AG04450 (cell line): Measurements from ENCODE around the gene ANXA2. TPM values are rescaled to one million over a fixed set of nuclear protein-coding genes. Genes with fewer than 3 reads are reported as not detected.

ENCODE experiments used
- CTCF ChIA-PET: fragments of 300-600, 350-600 bp; formaldehyde crosslinking; extraction: SDS; loops from one replicate; lab custom pipeline; 2022; ENCODE audit warnings: antibody characterized with exemption, inconsistent platforms; lab: Charles Lee
- POLR2A ChIA-PET: fragments of 350-600 bp; formaldehyde crosslinking; extraction: SDS; loops from one replicate; lab custom pipeline; 2021; ENCODE audit warnings: antibody characterized with exemption, inconsistent platforms; lab: Yijun Ruan, JAX
- DNase-seq: peaks from one replicate; pipeline ENCODE4 v3.0.0-alpha.2; 2011; ENCODE audit warnings: low read depth, low spot score
- H3K27ac ChIP-seq: one replicate; pipeline ENCODE4 v1.5.1; 2012; ENCODE audit warnings: low read depth, low read length, control low read depth
- H3K27me3 ChIP-seq: one replicate; pipeline ENCODE4 v1.6.0; 2012; ENCODE audit warnings: low read length; ENCODE audit not compliant: control insufficient read depth, insufficient read depth
- H3K4me3 ChIP-seq: 2 replicates; pipeline ENCODE4 v1.5.1; 2011; ENCODE audit warnings: mild to moderate bottlenecking, low read depth, low read length, control low read depth
- H3K9me3 ChIP-seq: 2 replicates; pipeline ENCODE4 v1.5.1; 2012; ENCODE audit warnings: low read length; ENCODE audit not compliant: control insufficient read depth, insufficient read depth
- CTCF ChIP-seq: IDR thresholded peaks from 2 replicates; pipeline ENCODE4 v1.5.1; 2011; ENCODE audit warnings: low read depth, low read length, control low read depth, inconsistent platforms
- polyA plus RNA-seq: library from polyadenylated mRNA; depleted of rRNA; stranded (reverse); fragments of >200 nt; gene quantifications from 2 replicates; pipeline ENCODE4 v1.2.3, GENCODE V29; 2011

The ANXA2 gene
- polyA plus RNA-seq, 1 experiment: 4,537 TPM

- Histone ChIP-seq H3K9me3 (peaks cover 16% of the 10 kb centered on the region), H3K27ac (no peak overlapping the region)
- CTCF ChIA-PET: no interaction called here
Measured at GRCh38 chr15:60356832-60357231, 41.0 kb downstream of the ANXA2 start.

GRCh38 chr15:60355148-60355857 lies 42.5 kb downstream of the ANXA2 start:
- no peak overlapping the region for H3K27ac ChIP-seq
- H3K27me3 ChIP-seq: no peaks in the 10 kb centered on the region
- peaks cover 16% of the 10 kb centered on the region for H3K9me3 ChIP-seq
- no peak for TF ChIP-seq CTCF
- ChIA-PET CTCF (interaction anchor here (1.8 kb wide), 1 partner anchor 89 kb away, joined by 7 read pairs; no protein-coding TSS in a partner anchor), POLR2A (interaction anchor here (0.5 to 0.6 kb wide), 2 partner anchors 7 to 76 kb away, joined by 6 to 7 read pairs; no protein-coding TSS in a partner anchor)
- no peak overlapping the region for H3K4me3 ChIP-seq
- DNase-seq: no peak

More at GRCh38 chr15:60356832-60357231, 41.0 kb downstream of the ANXA2 start:
- no peak for DNase-seq
- no peak for TF ChIP-seq CTCF
- Histone ChIP-seq H3K4me3 (no peak overlapping the region), H3K27me3 (no peaks in the 10 kb centered on the region)
- POLR2A ChIA-PET: no interaction called here

GRCh38 chr15:60353245-60353920 lies 44.4 kb downstream of the ANXA2 start:
- ChIA-PET POLR2A (no interaction called here), CTCF (interaction anchor here (1.1 to 1.8 kb wide), 4 partner anchors 91 to 662 kb away, joined by 3 to 10 read pairs (median 6); no protein-coding TSS in a partner anchor)
- TF ChIP-seq CTCF: no peak
- no peak for DNase-seq
- Histone ChIP-seq H3K27ac (no peak overlapping the region), H3K27me3 (no peaks in the 10 kb centered on the region), H3K9me3 (peaks cover 16% of the 10 kb centered on the region), H3K4me3 (no peak overlapping the region)

- Histone ChIP-seq H3K9me3 (peaks cover 16% of the 10 kb centered on the region), H3K27ac (no peak overlapping the region), H3K4me3 (no peak overlapping the region), H3K27me3 (no peaks in the 10 kb centered on the region)
- TF ChIP-seq CTCF: no peak
- POLR2A ChIA-PET: no interaction called here
- CTCF ChIA-PET: interaction anchor here (1.1 to 1.5 kb wide), 2 partner anchors 92 to 169 kb away, joined by 4 to 10 read pairs; no protein-coding TSS in a partner anchor
- DNase-seq: no peak
Measured at GRCh38 chr15:60352525-60352924, 45.3 kb downstream of the ANXA2 start.

GRCh38 chr15:60351066-60351465 lies 46.7 kb downstream of the ANXA2 start:
- H3K27me3 ChIP-seq: no peaks in the 10 kb centered on the region
- no peak overlapping the region for H3K4me3 ChIP-seq
- peaks cover 16% of the 10 kb centered on the region for H3K9me3 ChIP-seq
- TF ChIP-seq CTCF: no peak
- no peak for DNase-seq
- POLR2A ChIA-PET: no interaction called here
- no peak overlapping the region for H3K27ac ChIP-seq
- CTCF ChIA-PET: interaction anchor here (0.6 to 1.4 kb wide), 5 partner anchors 8 to 660 kb away, joined by 3 to 7 read pairs (median 3); no protein-coding TSS in a partner anchor
